Right lung (tissue), 5 donors: ENCODE measurements around the gene FSTL4. TPM values are rescaled to one million over a fixed set of nuclear protein-coding genes. Genes with fewer than 3 reads are reported as not detected.

ENCODE experiments used
- DNase-seq, 2 donors: peaks; one replicate each; pipeline ENCODE4 v3.0.0-alpha.2; 2013
- polyA plus RNA-seq, 5 donors: library from polyadenylated mRNA; unstranded; fragments of 120-200 nt; gene quantifications; one replicate each; pipeline versions ENCODE4 v1.2.1 to v1.2.3, GENCODE V29; 2013; ENCODE audit warnings: inconsistent platforms in 1 of 5, low replicate concordance in 1 of 5; ENCODE audit not compliant: insufficient read length in 5 of 5, insufficient read depth in 1 of 5

The FSTL4 gene
- polyA plus RNA-seq, 5 donors: 0.14 to 0.27 (median 0.19) TPM; not detected in 1

DNA sequence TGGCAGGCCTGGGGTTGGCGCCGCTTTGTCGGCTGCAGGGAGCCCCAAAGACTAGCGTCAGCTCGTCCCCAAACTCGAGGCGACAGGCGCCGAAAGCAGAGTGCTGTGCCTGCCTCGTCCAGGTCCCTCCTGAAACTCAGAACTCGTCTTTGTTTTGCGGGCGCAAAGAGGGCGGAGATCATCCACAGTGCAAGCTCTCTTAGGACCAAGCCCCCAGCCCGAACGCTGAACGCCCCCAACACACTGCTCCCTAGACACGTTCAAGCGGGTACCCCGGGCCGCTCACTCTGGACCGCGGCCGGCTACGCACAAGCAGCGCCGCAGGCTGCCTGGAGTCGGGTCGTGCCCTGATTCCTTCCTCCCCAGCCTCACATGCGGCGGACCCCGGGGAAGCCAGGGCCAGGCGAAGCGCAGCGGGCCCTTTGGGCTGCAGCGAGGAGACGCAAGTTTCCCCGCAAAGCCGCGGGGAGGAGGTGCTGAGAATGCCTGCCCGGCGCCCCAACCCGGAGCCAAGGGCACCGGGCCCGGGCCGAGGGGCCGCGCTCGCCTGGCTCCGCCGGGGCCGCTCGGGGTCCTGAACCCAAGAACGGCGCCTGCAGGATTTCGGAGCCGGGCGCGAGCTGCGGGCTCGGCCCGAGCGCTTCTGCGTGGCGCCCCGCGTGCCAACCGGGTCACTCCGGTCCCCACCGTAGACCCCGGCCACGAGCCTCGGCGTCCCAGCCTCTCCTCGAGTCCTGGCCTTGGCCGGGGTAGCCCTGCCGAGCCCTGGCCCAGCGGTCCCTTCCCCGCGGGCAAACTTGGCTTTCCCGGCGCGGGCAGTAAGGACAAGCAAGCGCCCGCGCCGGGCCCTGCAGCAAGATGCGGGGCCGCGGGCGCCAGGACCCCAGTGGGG, 738 bp downstream of the FSTL4 start:
- DNase-seq: no peak

DNA sequence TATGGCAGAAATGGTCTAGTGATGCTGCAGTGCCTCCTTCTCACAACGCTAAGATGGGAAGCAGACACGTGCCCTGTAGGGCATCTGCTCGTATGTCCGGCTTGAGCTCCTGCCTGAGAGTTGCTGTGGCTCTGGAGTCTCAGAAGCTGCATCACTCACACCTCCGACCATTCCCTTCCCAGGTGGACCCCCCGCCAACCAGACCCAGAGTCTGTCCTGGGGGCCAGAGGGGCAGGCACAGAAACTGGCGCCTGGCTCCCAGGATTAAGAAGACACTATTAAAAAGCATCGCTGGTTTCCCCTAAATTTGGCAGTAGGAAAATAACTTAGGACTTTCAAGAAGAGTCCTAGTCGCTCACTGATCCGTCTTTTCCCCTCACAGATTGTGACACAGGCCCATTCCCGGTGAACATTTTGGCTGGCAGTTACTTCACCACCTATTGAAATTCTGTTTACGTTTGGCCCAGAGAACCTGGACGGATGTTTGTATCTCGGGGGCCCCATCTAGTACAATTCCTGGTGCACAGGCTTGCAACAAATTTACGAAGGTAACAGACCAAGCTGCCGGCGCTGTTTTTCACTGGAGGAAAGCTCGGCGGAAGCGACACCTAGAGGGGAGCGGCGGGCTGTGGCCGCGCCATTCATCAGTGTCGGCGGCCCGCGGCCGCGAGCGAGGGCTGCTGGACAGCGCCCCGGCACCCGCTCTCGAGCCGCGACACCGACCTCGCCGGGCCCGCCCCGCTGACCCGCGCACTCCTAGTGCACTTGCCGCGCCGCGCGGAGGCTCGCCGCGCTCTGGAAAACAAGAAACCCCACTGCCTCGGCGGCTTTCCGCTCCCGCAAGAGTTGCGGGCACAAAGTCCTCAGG, 1.6 kb downstream of the FSTL4 start:
- peak; percentile 47 for DNase-seq

DNA sequence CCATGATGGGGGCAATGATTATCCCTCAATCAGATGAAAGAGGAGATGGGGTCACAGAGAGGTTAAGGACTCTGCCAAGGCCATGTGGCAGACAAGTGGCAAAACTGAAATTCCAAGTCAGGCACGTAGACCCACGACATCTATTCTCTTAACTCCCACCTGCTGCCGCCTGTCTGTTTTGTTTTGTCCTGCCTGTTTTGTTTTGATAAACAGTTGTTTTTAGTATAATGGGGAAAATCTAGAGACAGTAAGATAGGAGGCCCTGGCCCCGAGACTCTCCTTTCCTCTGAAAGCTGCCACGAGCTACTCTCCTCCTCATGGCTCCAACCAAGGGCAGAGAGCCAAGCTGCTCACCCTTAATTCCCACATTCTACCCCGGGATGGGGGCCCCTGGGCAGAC, 4.9 kb downstream of the FSTL4 start:
- DNase-seq: no peak

DNA sequence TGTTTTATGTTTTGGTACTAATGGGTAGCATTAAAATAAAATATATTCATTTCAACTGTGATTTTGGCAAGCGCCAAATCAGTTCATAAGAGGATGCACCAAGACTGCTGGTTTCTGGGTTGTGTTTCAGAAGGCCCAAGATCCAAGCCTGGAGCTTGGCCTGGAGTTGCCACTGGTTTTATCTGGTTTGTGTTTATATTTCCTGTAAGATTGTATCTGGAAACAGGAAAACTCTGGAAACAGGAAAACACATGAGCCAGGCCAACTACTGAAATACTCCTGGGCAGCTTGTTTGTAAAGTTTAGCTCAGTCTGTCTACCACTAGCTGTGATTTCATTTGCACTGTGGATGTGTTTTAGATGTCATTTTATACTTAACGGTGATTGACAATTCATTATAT, 5.5 kb downstream of the FSTL4 start:
- no peak for DNase-seq

DNA sequence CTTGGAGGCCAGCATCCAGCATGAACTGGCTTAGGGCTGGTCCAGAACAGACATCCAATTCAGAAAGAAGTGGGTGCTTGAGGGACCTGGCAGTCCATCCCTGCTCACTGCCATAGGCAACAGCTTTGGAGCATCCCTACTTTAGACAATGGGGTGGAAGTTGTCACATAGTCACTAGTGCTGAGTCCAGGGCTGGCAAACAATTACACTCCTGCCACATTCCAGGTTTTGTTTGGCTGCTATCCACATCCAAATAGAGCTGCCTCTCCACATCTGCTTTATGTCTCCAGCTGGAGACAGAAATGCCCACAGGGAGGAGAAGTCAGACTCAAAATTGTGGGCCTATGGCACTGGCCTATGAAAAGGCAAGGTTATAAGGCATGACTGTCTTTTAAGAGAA, 7.0 kb downstream of the FSTL4 start:
- DNase-seq: no peak

DNA sequence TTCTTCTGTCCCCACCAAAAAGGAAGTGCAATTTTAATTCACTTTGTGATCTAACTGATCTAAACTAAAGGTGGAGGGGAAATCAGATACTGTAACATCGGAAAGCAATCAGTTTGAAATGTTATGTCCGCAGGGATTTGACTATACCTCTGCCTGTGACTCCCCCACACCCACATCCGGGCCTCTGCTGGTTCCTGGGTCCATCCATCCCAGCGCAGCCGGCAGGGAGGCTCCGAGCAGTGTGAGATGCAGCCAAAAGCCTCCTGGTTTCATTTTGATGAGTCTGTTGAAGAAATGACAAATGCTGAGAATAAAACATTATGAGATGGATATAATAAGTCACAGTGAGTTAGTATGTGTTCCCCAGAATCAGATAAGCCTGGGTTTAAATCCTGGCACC, 8.6 kb downstream of the FSTL4 start:
- DNase-seq: no peak

DNA sequence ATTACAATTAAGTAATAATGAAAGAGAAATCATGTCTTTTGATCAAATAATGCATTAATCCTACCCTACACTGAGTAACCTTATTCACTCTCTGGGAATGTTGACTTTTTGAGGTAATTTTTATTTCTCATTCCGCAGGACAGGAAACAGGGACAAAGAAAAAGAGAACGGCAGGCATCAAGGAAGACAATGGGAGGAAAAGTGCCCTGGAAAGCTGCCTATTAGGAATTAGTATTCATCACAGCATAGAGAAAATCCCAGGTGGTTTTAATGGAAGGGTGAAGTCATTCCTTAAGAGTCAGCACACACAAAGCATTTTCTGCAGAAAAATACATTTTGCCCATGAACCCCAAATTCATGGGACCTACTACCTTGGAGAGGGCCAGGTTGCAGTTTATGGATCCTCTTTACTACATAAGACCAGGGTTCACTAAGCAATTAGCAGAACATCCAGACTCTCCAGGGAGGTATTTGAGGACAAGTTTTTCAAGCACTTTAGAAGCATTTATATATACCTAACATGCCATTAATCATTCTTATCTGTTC, 9.4 kb downstream of the FSTL4 start:
- DNase-seq: no peak

DNA sequence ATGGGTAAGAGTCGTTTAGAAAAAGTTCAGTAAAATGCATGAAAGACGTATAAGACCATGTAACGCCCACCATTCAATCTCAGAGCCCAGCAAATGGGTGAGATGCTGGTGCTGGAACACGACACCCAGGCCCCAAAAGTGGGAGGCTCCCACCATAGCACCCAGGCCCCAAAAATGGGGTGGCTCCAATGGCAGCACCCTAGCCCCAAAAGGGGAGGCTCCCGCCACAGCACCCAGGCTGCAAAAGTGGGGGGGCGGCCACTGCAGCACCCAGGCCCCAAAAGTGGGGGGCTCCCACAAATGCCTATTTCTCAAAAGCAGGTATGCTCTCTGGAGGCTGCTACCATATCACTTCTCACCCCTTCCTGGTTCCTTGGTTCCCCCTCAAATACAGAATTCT, 12.7 kb downstream of the FSTL4 start:
- no peak for DNase-seq

DNA sequence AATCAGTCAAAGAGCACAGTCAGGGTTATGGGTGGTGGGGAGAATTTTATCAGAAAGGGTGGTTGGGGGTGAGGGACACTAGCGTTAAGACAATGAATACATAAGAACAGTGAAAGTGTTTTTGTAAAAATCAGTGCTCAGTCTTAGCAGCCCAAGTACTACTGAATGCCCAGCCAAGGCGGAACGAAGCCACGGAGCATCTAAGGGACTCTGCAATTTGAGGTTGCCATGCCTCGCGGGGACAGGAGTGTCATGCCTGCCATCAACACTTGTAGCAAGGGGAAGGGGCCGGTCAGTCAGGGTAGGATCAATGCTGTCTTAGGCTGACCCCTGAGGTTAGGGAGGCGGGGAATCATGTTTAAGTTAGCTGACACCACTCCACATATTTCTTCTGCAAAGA, 13.3 kb downstream of the FSTL4 start:
- DNase-seq: no peak

DNA sequence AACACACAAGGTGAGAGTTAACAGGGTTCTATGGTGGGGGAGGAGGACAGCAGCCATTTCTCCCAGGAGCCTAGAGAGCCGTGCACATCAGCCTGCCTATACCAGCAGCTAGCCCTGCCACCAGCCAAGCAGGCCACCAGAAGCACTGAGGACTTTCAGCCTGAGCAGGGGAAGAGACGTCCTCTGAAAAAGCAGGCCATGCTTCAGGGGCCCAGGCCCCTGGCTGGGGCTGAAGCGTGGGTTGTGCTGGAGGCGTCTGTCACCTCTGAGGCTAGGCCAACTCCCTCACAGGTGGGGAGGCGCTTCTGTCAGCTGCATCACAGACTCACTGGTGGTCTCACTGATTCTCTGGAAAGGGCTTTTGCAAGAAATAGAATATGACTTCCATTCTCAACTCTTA, 16.3 kb downstream of the FSTL4 start:
- DNase-seq: no peak

DNA sequence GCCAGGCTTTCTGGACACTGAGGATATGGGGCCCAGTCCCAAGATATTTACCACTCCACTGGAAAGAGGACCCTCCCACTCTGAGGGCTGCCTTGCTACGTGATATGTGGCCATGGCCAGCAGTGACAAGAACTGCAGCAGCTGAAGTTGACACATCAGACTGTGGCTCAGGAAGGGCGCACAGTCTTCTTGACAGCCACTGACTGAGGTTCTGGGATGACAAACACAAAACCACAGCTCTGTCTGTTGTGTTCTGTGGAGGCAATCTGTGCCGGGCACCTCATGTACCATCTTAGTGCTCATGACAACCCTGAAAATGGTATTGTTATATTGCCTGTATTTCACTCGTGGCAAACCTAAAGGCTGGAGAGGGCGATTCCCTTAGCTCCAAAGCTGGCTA, 16.9 kb downstream of the FSTL4 start:
- no peak for DNase-seq

DNA sequence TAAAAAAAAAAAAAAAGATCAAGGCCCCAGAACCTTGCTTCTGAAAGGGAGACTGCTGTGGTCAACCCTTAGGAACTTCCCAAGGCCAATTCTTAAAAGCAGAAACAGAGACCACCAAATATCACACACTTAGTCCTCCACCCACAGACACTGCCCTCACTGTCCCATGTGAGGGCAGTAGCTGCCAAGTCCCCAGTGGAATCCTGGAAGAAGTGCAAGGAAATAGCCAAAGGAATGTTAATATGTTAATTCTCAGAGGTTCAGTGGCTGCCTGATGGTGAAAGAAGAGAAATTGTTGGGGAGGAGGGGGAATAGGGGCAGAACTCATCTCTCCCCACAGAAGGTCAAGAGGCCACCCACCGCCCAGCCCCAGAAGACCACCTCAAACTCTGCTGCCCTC, 23.1 kb downstream of the FSTL4 start:
- no peak for DNase-seq

DNA sequence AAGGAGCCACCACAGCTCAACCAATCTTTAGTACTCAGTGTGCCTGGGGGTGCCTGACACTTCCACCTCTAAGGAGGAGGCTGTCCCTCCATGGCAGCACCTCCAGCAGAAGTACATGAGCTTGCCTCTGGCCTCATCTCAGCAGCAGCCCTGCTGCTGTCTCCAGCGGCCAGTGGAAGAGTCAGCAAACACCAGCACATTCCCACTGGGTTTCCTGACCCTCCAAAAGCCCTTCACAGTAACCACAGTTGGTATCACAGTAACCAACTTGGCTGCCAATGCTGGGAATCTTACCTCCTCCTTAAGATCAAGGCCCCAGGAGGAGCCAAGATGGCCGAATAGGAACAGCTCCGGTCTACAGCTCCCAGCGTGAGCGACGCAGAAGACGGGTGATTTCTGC, 29.4 kb downstream of the FSTL4 start:
- no peak for DNase-seq

DNA sequence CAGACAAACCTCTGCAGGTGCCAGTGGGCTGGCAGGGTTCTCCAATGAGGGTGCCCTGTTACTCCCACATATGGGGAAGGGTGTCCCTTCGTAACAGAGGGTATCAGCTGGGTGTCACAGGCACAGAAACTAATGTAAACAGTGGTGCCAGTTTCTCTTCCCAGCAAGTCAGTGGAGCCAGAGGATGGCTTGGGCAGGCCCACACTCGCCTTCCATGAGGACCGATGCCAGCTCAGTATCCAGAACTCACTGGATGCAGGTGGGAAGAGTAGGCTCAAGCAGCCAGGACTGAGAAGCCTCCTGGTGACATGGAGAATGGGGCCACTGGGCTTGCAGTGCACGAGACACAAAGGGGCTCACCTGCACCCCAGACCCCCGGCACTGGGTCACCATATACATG, 30.4 kb downstream of the FSTL4 start:
- no peak for DNase-seq

DNA sequence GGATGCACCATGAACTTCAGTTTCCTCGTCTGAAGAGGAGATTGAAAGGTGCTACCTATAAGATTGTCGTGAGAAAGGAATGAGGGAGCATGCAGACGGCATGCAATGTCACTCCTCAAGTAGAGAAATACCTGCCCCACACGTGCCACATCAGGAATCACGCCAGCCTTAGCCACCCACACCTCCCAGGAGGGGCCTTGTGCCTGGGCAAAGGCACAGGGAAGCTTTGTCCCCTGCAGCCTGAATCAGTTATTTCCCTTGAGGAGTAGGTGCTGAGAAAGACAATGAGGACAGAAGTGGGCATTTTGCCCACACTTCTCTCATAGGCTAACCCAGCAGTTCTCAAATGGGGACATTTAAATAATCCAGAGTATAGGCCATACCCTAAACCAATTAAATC, 31.0 kb downstream of the FSTL4 start:
- DNase-seq: no peak

DNA sequence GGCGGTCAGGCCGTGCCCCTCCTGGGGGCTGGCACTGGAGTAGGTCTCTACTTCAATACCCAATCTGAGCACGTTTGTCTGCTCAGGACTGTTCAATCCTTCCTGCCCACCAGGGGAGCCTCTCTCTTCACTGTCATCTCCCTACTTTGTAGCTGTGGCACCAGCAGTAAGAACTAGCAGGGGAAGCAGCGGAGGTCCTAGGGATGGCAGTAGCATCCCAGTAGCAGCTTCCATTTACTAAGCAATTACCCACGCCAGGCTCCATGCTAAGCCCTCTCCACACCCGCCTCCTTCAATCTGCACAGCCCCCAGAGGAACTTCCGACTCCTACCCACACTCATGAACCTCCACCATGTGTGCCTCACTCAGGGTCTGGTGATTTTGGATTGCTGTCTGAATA, 31.7 kb downstream of the FSTL4 start:
- DNase-seq: no peak

DNA sequence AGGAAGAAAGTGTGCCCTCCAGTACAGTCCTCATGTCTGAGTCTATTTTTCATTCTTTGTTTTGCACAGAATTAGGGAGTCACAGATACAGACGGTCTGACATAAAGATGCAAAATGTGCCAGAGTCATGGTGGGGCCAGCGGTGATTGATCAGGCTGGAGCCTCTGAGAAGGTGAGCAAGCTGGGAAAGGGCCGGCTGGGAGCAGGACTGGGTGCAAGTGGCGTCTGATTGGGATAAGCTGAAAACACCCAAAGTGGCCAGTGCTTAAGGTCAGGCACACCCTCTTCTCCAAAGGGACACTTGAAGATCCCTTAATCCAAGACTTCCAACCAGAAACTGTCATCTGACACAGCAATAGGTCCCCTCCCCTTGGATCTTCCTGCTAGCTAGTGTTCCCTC, 32.6 kb downstream of the FSTL4 start:
- no peak for DNase-seq

DNA sequence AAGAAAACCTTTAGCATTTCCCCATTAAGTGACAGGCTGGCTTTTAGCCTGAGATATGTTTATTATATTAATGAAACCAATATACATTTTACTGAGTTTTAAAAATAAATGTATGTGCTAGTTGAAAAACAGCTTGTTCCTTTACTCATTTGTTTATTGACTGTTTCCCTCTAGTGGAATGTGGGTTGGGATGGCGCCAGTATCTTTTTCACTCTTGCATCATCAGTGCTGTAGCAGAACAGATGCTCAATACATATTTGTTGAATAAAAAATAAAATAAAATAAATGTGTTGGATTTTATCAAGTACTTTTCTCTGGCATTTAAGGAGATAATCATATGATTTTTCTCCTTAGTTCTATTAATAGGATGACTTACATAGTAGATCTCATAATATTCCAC, 43.0 kb downstream of the FSTL4 start:
- DNase-seq: peak; percentile 66

DNA sequence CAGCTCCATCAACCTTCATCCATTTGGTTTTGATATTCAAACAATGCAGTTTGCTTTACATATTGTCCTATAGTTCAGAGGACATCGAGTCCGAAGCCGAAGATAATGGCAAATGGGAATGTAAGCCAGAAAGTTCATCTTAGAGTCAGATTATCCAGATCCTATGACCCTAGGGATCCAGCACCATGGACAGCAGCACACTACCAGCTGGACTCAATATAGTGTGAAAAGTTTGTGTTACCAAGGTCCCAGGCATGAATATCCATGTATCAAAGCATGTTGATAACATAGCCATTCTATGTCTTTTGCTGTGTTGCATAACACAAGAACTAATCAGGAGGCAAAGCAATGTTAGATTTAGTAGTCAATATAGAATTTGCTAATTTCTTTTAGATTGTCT, 46.3 kb downstream of the FSTL4 start:
- DNase-seq: peak; percentile 26 to 41

DNA sequence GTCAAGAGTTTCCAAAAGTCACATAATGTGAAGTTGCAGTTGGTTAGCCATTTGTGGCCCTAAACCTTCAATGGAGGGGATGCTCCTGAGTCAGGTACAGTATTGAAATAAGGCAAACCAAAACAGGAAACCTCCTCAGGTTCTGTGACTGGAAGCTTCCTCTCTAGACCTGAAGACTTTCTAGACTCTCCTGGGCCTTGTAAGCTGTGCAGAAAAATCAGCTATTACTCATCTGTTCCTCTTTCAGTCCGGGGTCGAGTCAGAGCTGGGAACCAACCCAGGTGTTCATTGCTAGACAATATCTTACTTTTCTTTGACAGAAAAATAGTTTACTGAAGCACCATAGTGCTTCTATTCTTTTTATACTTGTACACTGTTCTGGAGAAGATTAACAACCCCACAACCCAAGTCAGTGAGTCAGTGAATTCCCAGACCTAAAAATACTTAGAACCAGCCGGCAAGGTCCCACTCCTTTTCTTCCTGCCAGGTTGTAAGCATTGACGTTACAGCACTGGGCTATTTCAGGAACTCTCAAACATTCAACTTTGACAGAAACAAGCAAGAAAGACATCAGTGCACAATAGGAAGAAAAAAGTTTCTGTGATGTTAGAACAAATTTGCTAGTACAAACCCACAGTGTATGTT, 47.3 kb downstream of the FSTL4 start:
- no peak for DNase-seq

DNA sequence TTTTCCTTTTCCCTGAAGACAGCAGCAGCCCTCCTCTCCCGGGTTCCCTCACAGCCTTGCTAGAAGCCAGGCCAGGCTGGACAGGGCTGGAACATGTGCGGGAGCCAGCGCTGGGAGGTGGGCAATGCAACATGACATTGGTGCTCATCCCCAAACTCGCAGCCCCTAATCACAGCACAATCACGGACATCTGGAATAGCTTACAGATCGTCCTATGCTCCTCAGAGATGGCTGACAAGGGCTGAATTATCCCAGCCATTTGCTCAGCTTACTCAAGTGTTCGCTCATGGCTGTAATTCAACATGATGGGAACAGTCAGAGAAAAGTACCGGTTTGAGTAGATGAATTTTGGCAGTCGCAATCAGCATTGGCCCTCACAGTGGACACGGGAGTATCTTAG, 49.8 kb downstream of the FSTL4 start:
- no peak for DNase-seq

DNA sequence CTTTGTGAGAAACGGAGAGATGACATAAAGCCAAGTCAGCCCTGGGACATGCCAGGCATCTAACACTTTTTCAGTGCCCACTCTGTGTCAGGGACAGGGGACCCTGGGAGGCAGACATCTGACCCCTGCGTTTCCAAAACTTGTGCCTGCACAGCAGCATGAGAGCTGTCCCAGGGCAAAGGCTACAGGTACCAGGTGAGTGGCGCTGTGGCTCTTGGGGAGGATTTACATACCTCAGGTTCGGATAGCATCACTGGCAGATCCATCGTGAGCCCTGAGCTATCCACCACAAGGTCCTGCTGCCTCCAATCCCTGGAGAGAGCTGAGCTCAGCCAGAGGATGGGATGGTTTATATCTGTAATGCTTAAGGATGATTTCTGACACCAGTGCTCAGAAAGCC, 52.4 kb downstream of the FSTL4 start:
- DNase-seq: no peak
